Endodermal cell (in vitro differentiated cells): ENCODE data around the gene INTS3. TPM values are rescaled to one million over a fixed set of nuclear protein-coding genes. Genes with fewer than 3 reads are reported as not detected.

Source experiments
- DNase-seq: peaks from one replicate; pipeline ENCODE4 v3.0.0-alpha.2; 2017
- H3K27ac ChIP-seq: 2 replicates; pipeline ENCODE4 v1.5.1; 2013; ENCODE audit warnings: mild to moderate bottlenecking, low read depth, low read length, moderate library complexity
- H3K27me3 ChIP-seq: 2 replicates; pipeline ENCODE4 v1.6.1; 2013; ENCODE audit warnings: mild to moderate bottlenecking, low read length, moderate library complexity; ENCODE audit not compliant: insufficient read depth, control insufficient read depth, poor library complexity, severe bottlenecking
- H3K36me3 ChIP-seq: 2 replicates; pipeline ENCODE4 v1.7.0; 2013; ENCODE audit warnings: mild to moderate bottlenecking, low read length, moderate library complexity; ENCODE audit not compliant: control insufficient read depth, insufficient read depth
- H3K4me1 ChIP-seq: one replicate; pipeline ENCODE4 v1.7.0; 2013; ENCODE audit warnings: low read length; ENCODE audit not compliant: control insufficient read depth, insufficient read depth
- H3K4me3 ChIP-seq: 2 replicates; pipeline ENCODE4 v1.5.1; 2013; ENCODE audit warnings: mild to moderate bottlenecking, low read length, moderate library complexity
- H3K9ac ChIP-seq: 2 replicates; pipeline ENCODE4 v1.6.1; 2013; ENCODE audit warnings: mild to moderate bottlenecking, low read length, moderate library complexity; ENCODE audit not compliant: poor library complexity, severe bottlenecking; ENCODE audit errors: extremely low read depth
- H3K9me3 ChIP-seq: 2 replicates; pipeline ENCODE4 v1.6.1; 2013; ENCODE audit warnings: mild to moderate bottlenecking, low read length, moderate library complexity; ENCODE audit not compliant: control insufficient read depth
- H3K27ac Mint-ChIP-seq: 2 replicates; pipeline ENCODE4 v1.8.0; 2020; ENCODE audit warnings: mixed read lengths
- H3K27me3 Mint-ChIP-seq: 2 replicates; pipeline ENCODE4 v1.8.0; 2021; ENCODE audit warnings: mild to moderate bottlenecking, mixed read lengths; ENCODE audit not compliant: insufficient read depth
- H3K36me3 Mint-ChIP-seq: 2 replicates; pipeline ENCODE4 v1.8.0; 2020; ENCODE audit warnings: low read depth, mixed read lengths
- H3K4me1 Mint-ChIP-seq: 2 replicates; pipeline ENCODE4 v1.8.0; 2020; ENCODE audit warnings: mixed read lengths
- H3K4me3 Mint-ChIP-seq: 2 replicates; pipeline ENCODE4 v1.8.0; 2020; ENCODE audit warnings: mild to moderate bottlenecking, moderate library complexity, mixed read lengths
- H3K9me3 Mint-ChIP-seq: 2 replicates; pipeline ENCODE4 v1.8.0; 2020; ENCODE audit warnings: mild to moderate bottlenecking, mixed read lengths
- CTCF ChIP-seq: fragments of 200-600 bp; sonication (generic); conservative IDR thresholded peaks from 2 replicates; pipeline ENCODE4 v1.5.0; 2021; ENCODE audit warnings: antibody characterized with exemption, mild to moderate bottlenecking
- WGBS, 2 experiments: methylation state at CpG; one replicate each; pipeline versions ENCODE4 v1.1.5 to v1.1.7; 2013; ENCODE audit warnings: missing lambda C conversion rate in 2 of 2, mixed read lengths in 1 of 2; ENCODE audit not compliant: insufficient coverage in 1 of 2, insufficient read length in 1 of 2; 5-methylcytosine and 5-hydroxymethylcytosine counted together
- total RNA-seq, 2 donors: library from RNA; stranded (reverse); fragmentation: NEBNext Ultra II Directional in 1 of 2; extraction: Animal tissue kit (Norgen Biotek cat#: 25700) in 1 of 2; gene quantifications; 2 replicates in 1 of 2; 3 replicates in 1 of 2; pipeline ENCODE4 v1.2.1, GENCODE V29; 2021

Gene INTS3
- total RNA-seq, 2 donors from 2014 or later, result 94.4 to 117 TPM

GRCh38 chr1:153794624-153795329, 66.9 kb downstream of the INTS3 start:
- Histone ChIP-seq H3K27ac (peak overlapping the region; percentile 97), H3K4me1 (no peaks in the 10 kb centered on the region), H3K9me3 (no peaks in the 10 kb centered on the region), H3K36me3 (no peaks in the 10 kb centered on the region), H3K27me3 (no peaks in the 10 kb centered on the region), H3K9ac (no peak overlapping the region), H3K4me3 (no peak overlapping the region)
- peaks cover 10% of the 10 kb centered on the region for H3K4me1 Mint-ChIP-seq
- H3K27me3 Mint-ChIP-seq, result no peaks in the 10 kb centered on the region
- no peak for TF ChIP-seq CTCF
- DNase-seq, result peak; percentile 62
- peak overlapping the region; percentile 29 for H3K27ac Mint-ChIP-seq
- 65 to 70% methylated on average over 2 to 14 of the region's 14 CpGs for WGBS, 2 experiments
- H3K4me3 Mint-ChIP-seq, result no peak overlapping the region
- no peaks in the 10 kb centered on the region for H3K36me3 Mint-ChIP-seq
- no peaks in the 10 kb centered on the region for H3K9me3 Mint-ChIP-seq

GRCh38 chr1:153795330-153795837, 67.5 kb downstream of the INTS3 start:
- Mint-ChIP-seq H3K9me3 (no peaks in the 10 kb centered on the region), H3K4me1 (peaks cover 10% of the 10 kb centered on the region), H3K27me3 (no peaks in the 10 kb centered on the region), H3K4me3 (no peak overlapping the region), H3K36me3 (no peaks in the 10 kb centered on the region), H3K27ac (no peak overlapping the region)
- no peaks in the 10 kb centered on the region for H3K27me3 ChIP-seq
- no peaks in the 10 kb centered on the region for H3K4me1 ChIP-seq
- H3K9ac ChIP-seq, result no peak overlapping the region
- H3K36me3 ChIP-seq, result no peaks in the 10 kb centered on the region
- H3K4me3 ChIP-seq, result no peak overlapping the region
- no peak for DNase-seq
- H3K9me3 ChIP-seq, result no peaks in the 10 kb centered on the region
- TF ChIP-seq CTCF, result no peak
- H3K27ac ChIP-seq, result peak overlapping the region; percentile 97
- 61 to 87% methylated on average over 2 to 18 of the region's 18 CpGs for WGBS, 2 experiments

- Histone ChIP-seq H3K27ac (no peak overlapping the region), H3K9me3 (no peaks in the 10 kb centered on the region), H3K4me3 (no peak overlapping the region), H3K27me3 (no peaks in the 10 kb centered on the region), H3K36me3 (no peaks in the 10 kb centered on the region), H3K4me1 (no peaks in the 10 kb centered on the region), H3K9ac (no peak overlapping the region)
- Mint-ChIP-seq H3K4me1 (peaks cover 10% of the 10 kb centered on the region), H3K36me3 (no peaks in the 10 kb centered on the region), H3K9me3 (no peaks in the 10 kb centered on the region), H3K27ac (no peak overlapping the region), H3K27me3 (no peaks in the 10 kb centered on the region), H3K4me3 (no peak overlapping the region)
- no peak for TF ChIP-seq CTCF
- WGBS, 2 experiments, result 80 to 100% methylated on average over 6 to 9 of the region's 9 CpGs
- no peak for DNase-seq
Measured at GRCh38 chr1:153795934-153796785, 68.3 kb downstream of the INTS3 start.
